Smooth muscle cell (in vitro differentiated cells): ENCODE data around the gene PPP2R5C. TPM values are rescaled to one million over a fixed set of nuclear protein-coding genes. Genes with fewer than 3 reads are reported as not detected.

Source experiments
- DNase-seq: peaks from one replicate; lab custom pipeline; 2025; ENCODE audit not compliant: unreplicated experiment; lab: John Stamatoyannopoulos, UW
- H2AFZ ChIP-seq: fragments of 200-600 bp; sonication (generic); 2 replicates; pipeline ENCODE4 v1.6.0; 2016; ENCODE audit warnings: antibody characterized with exemption, low read depth, mild to moderate bottlenecking
- H3F3A ChIP-seq: fragments of 200-600 bp; sonication (generic); 2 replicates; pipeline ENCODE4 v1.6.0; 2017; ENCODE audit warnings: antibody characterized with exemption, low read depth
- H3K27ac ChIP-seq: fragments of 200-600 bp; sonication (generic); 2 replicates; pipeline ENCODE4 v1.5.1; 2016; ENCODE audit warnings: low read depth, mild to moderate bottlenecking
- H3K27me3 ChIP-seq: fragments of 200-600 bp; sonication (generic); 2 replicates; pipeline ENCODE4 v1.6.1; 2016; ENCODE audit warnings: low read depth, mild to moderate bottlenecking
- H3K36me3 ChIP-seq: fragments of 200-600 bp; sonication (generic); 2 replicates; pipeline ENCODE4 v1.5.1; 2016; ENCODE audit warnings: low read depth
- H3K4me1 ChIP-seq: fragments of 200-600 bp; sonication (generic); 2 replicates; pipeline ENCODE4 v1.5.1; 2016; ENCODE audit warnings: low read depth
- H3K4me2 ChIP-seq: fragments of 200-600 bp; sonication (generic); 2 replicates; pipeline ENCODE4 v1.6.0; 2016; ENCODE audit warnings: mild to moderate bottlenecking
- H3K4me3 ChIP-seq: fragments of 200-600 bp; sonication (generic); 2 replicates; pipeline ENCODE4 v1.5.1; 2016; ENCODE audit warnings: mild to moderate bottlenecking
- H3K79me2 ChIP-seq: fragments of 200-600 bp; sonication (generic); 2 replicates; pipeline ENCODE4 v1.6.0; 2016; ENCODE audit warnings: low read depth, mild to moderate bottlenecking
- H3K9ac ChIP-seq: fragments of 200-600 bp; sonication (generic); 2 replicates; pipeline ENCODE4 v1.6.0; 2016; ENCODE audit warnings: low read depth
- H3K9me3 ChIP-seq: fragments of 200-600 bp; sonication (generic); replicated peaks from 2 replicates; pipeline ENCODE4 v1.5.1; 2016; ENCODE audit warnings: low read depth
- H4K20me1 ChIP-seq: fragments of 200-600 bp; sonication (generic); 2 replicates; pipeline ENCODE4 v1.6.0; 2016; ENCODE audit warnings: low read depth
- CTCF ChIP-seq: fragments of 200-600 bp; sonication (generic); IDR thresholded peaks from 2 replicates; pipeline ENCODE4 v1.5.1; 2017; ENCODE audit warnings: borderline replicate concordance, mild to moderate bottlenecking, antibody characterized with exemption; ENCODE audit not compliant: insufficient read depth, poor library complexity, severe bottlenecking
- WGBS: methylation state at CpG from one replicate; pipeline ENCODE4 v1.1.7; 2016; ENCODE audit warnings: low lambda C conversion rate; 5-methylcytosine and 5-hydroxymethylcytosine counted together
- polyA plus RNA-seq: library from polyadenylated mRNA; unstranded; fragments of >200 nt; fragmentation: Nextera tagmentation; extraction: Ambion mirVana; gene quantifications from 2 replicates; pipeline ENCODE4 v1.2.1, GENCODE V29; 2016
- total RNA-seq: library from RNA; depleted of rRNA; stranded (reverse); fragments of >200 nt; gene quantifications from 2 replicates; pipeline ENCODE4 v1.2.3, GENCODE V29; 2014

Gene PPP2R5C
- total and polyA plus RNA-seq, 2 experiments from 2014 or later = 63.6 to 92.7 TPM

- Histone ChIP-seq H3K27me3 (no peaks in the 10 kb centered on the region), H4K20me1 (no peaks in the 10 kb centered on the region), H3K4me3 (no peak overlapping the region), H3F3A (no peaks in the 10 kb centered on the region), H3K4me2 (no peak overlapping the region), H3K9me3 (no peaks in the 10 kb centered on the region), H3K9ac (no peak overlapping the region), H2AFZ (no peak overlapping the region), H3K27ac (no peak overlapping the region), H3K4me1 (no peaks in the 10 kb centered on the region), H3K36me3 (peaks cover 16% of the 10 kb centered on the region), H3K79me2 (no peaks in the 10 kb centered on the region)
- WGBS = 98% methylated on average over 9 of the region's 9 CpGs
- DNase-seq = no peak
- TF ChIP-seq CTCF = no peak
Observed at GRCh38 chr14:101895256-101895655, 133.7 kb downstream of the PPP2R5C start.

- 92% methylated on average over 9 of the region's 9 CpGs for WGBS
- Histone ChIP-seq H3K79me2 (no peaks in the 10 kb centered on the region), H3K4me2 (no peak overlapping the region), H3K27ac (no peak overlapping the region), H2AFZ (no peak overlapping the region), H3F3A (no peaks in the 10 kb centered on the region), H3K36me3 (peaks cover 22% of the 10 kb centered on the region), H3K4me1 (no peaks in the 10 kb centered on the region), H3K9me3 (no peaks in the 10 kb centered on the region), H3K27me3 (no peaks in the 10 kb centered on the region), H4K20me1 (no peaks in the 10 kb centered on the region), H3K4me3 (no peak overlapping the region), H3K9ac (no peak overlapping the region)
- TF ChIP-seq CTCF = no peak
- no peak for DNase-seq
Observed at GRCh38 chr14:101897326-101897725, 135.8 kb downstream of the PPP2R5C start.

- WGBS = 91% methylated on average over 8 of the region's 8 CpGs
- no peaks in the 10 kb centered on the region for H3K4me1 ChIP-seq
Observed at GRCh38 chr14:101898416-101898815, 136.9 kb downstream of the PPP2R5C start.

More at GRCh38 chr14:101898416-101898815, 136.9 kb downstream of the PPP2R5C start:
- Histone ChIP-seq H3K4me2 (no peak overlapping the region), H3K9me3 (no peaks in the 10 kb centered on the region), H3K27me3 (no peaks in the 10 kb centered on the region), H3F3A (no peaks in the 10 kb centered on the region), H3K9ac (no peak overlapping the region), H3K27ac (no peak overlapping the region), H3K79me2 (no peaks in the 10 kb centered on the region), H3K36me3 (peaks cover 31% of the 10 kb centered on the region), H4K20me1 (no peaks in the 10 kb centered on the region), H2AFZ (no peak overlapping the region), H3K4me3 (no peak overlapping the region)
- TF ChIP-seq CTCF = no peak
- no peak for DNase-seq
